Calu3 (cell line): ENCODE measurements around the gene ZNF791. TPM values are rescaled to one million over a fixed set of nuclear protein-coding genes. Genes with fewer than 3 reads are reported as not detected.
A peak's percentile ranks its signal among the peaks of the same experiment; 100 is the strongest.
"Not testable (repeated sequence)": the region's sequence is repeated elsewhere in the genome, so short reads cannot be mapped to it uniquely, and the experiment has no call there.

Experiments
- BruUV-seq: library from RNA; stranded (reverse); fragments of 400-500 nt; replicated peaks from 2 replicates; lab custom pipeline; 2021; lab: Mats Ljungman, UMichigan
- CTCF ChIA-PET: fragments of 300-600 bp; sonication (Branson Sonifier 250); formaldehyde crosslinking; loops from one replicate; lab custom pipeline; 2022; ENCODE audit warnings: antibody characterized with exemption; lab: Charles Lee
- DNase-seq: peaks from one replicate; pipeline ENCODE4 v3.0.0; 2022
- H3K27ac Mint-ChIP-seq: one replicate; pipeline ENCODE4 v1.8.0; 2022; ENCODE audit warnings: mixed read lengths; ENCODE audit not compliant: unreplicated experiment
- H3K27me3 Mint-ChIP-seq: one replicate; pipeline ENCODE4 v1.8.0; 2022; ENCODE audit warnings: mixed read lengths; ENCODE audit not compliant: unreplicated experiment
- H3K36me3 Mint-ChIP-seq: one replicate; pipeline ENCODE4 v1.8.0; 2022; ENCODE audit warnings: mild to moderate bottlenecking, moderate library complexity, mixed read lengths; ENCODE audit not compliant: insufficient read depth, unreplicated experiment
- H3K4me1 Mint-ChIP-seq: one replicate; pipeline ENCODE4 v1.8.0; 2022; ENCODE audit warnings: mild to moderate bottlenecking, low read depth, mixed read lengths; ENCODE audit not compliant: unreplicated experiment
- H3K4me3 Mint-ChIP-seq: one replicate; pipeline ENCODE4 v1.8.0; 2022; ENCODE audit warnings: mild to moderate bottlenecking, low read depth, moderate library complexity, mixed read lengths; ENCODE audit not compliant: unreplicated experiment
- H3K9me3 Mint-ChIP-seq: one replicate; pipeline ENCODE4 v1.8.0; 2022; ENCODE audit warnings: low read depth, mixed read lengths; ENCODE audit not compliant: unreplicated experiment
- CTCF ChIP-seq: fragments of 200-600 bp; IDR thresholded peaks from one replicate; pipeline ENCODE4 v1.8.0; 2022; ENCODE audit warnings: antibody characterized with exemption; ENCODE audit not compliant: unreplicated experiment
- intact Hi-C: fragments of 100-400 bp; cut with micrococcal nuclease; formaldehyde crosslinking; loops from one replicate; pipeline ENCODE4 v1.10.0; 2022; ENCODE audit not compliant: unreplicated experiment
- total RNA-seq: library from RNA; stranded (reverse); gene quantifications from 2 replicates; pipeline ENCODE4 v1.2.3, GENCODE V29; 2022

The ZNF791 gene
- total RNA-seq, 1 experiment from 2014 or later: 15.8 TPM

- Mint-ChIP-seq H3K27me3 (no peaks in the 10 kb centered on the region), H3K36me3 (peaks cover 52% of the 10 kb centered on the region), H3K4me1 (peaks cover 12% of the 10 kb centered on the region), H3K4me3 (no peak overlapping the region), H3K27ac (no peak overlapping the region), H3K9me3 (no peaks in the 10 kb centered on the region)
- no TSS peak for BruUV-seq
- CTCF ChIA-PET: interaction anchor here (0.6 kb wide), 1 partner anchor 59 kb away, joined by 3 read pairs; no protein-coding TSS in a partner anchor
- intact Hi-C loops: no loop called here
- TF ChIP-seq CTCF: no peak
- no peak for DNase-seq
These were observed 66.2 kb downstream of the ZNF791 start for GRCh38 chr19:12676928-12677327.

DNA sequence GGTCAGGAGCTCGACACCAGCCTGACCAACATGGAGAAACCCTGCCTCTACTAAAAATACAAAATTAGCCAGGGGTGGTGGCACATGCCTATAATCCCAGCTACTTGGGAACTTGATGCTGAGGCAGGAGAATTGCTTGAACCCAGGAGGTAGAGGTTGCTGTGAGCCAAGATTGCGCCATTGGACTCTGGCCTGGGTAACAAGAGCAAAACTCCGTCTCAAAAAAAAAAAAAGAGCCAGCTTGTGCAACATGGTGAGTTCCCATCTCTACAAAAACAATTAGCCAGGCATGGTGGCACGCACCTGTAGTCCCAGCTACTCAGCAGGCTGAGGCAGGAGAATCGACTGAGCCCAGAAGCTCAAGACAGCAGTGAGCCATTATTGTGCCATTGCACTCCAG is 67.3 kb downstream of the ZNF791 start:
- CTCF ChIA-PET: interaction anchor here (0.6 kb wide), 1 partner anchor 240 kb away, joined by 5 read pairs; no protein-coding TSS in a partner anchor
- H3K36me3 Mint-ChIP-seq: peaks cover 52% of the 10 kb centered on the region
- DNase-seq, H3K4me1 Mint-ChIP-seq, H3K4me3 Mint-ChIP-seq, H3K27me3 Mint-ChIP-seq, BruUV-seq, H3K27ac Mint-ChIP-seq, intact Hi-C loops, H3K9me3 Mint-ChIP-seq: not testable (repeated sequence)

GRCh38 chr19:12680034-12680433 is 69.3 kb downstream of the ZNF791 start:
- H3K4me3 Mint-ChIP-seq: no peak overlapping the region

DNA sequence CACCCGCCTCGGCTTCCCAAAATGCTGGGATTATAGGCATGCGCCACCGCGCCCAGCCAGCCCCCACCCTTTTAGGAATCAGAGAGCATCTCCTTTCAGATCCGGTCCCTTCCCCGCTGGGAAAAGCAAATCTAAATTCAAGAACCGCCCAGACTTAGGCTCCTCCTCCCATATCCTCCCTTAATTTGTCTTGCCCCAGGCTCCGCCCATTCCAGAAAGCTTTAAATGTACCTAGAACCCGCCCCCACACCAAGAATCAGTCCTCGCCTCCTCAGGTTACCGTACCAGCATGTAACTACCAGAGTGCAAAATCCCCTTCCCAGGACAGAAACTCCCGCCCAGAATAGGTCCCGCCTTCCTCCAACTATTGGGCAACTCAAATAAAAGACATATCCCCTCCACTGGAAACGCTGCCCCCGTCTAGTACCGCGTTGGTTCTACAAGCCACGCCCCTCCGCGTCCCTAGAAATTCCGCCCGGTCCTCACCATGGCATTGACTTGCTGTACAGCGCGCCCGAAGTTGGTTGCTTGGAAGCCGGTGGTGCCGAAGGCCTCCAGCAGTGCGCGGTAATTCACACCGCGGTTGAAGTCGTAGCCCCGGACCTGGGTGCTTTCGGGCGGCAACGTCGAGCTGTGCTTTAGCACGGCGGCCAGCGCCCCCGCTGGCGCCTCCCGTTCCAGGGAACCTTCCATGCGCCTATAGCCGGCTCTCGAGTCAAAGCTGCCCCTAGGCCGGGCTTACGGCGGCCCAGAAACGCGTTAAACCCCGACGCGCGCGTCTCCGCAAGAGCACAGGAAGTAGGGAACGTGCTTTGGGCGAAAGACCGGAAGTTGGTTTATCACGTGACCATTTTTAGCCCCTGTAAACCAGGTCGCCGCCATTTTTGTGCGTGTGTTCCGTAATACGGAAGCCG is 70.6 kb downstream of the ZNF791 start, which contains the start of gene DHPS:
Gene DHPS (minus strand): TSS at position 807 of the 914 bp plus-strand sequence. CDS start 114 bp downstream, at position 693.
- no peak for TF ChIP-seq CTCF
- BruUV-seq: TSS peak; percentile 80
- CTCF ChIA-PET: interaction anchor here (0.6 to 1.4 kb wide), 2 partner anchors 9 to 500 kb away, joined by 3 to 4 read pairs; no protein-coding TSS in a partner anchor
- H3K27ac Mint-ChIP-seq: peak within 1 kb of the TSS; percentile 63
- peaks cover 8% of the 10 kb centered on the region for H3K4me1 Mint-ChIP-seq
- no peaks in the 10 kb centered on the region for H3K9me3 Mint-ChIP-seq
- intact Hi-C loops: no loop called here
- peaks cover 45% of the 10 kb centered on the region for H3K36me3 Mint-ChIP-seq
- DNase-seq: peak; percentile 81
- H3K4me3 Mint-ChIP-seq: peak within 1 kb of the TSS; percentile 87
- H3K27me3 Mint-ChIP-seq: no peaks in the 10 kb centered on the region

More at GRCh38 chr19:12680034-12680433, 69.3 kb downstream of the ZNF791 start:
- no peaks in the 10 kb centered on the region for H3K9me3 Mint-ChIP-seq
- H3K27ac Mint-ChIP-seq: no peak overlapping the region
- BruUV-seq: no TSS peak
- no peaks in the 10 kb centered on the region for H3K27me3 Mint-ChIP-seq
- CTCF ChIA-PET: no interaction called here
- TF ChIP-seq CTCF: no peak
- H3K4me1 Mint-ChIP-seq: peaks cover 8% of the 10 kb centered on the region
- peaks cover 54% of the 10 kb centered on the region for H3K36me3 Mint-ChIP-seq
- intact Hi-C loops: no loop called here
- DNase-seq: no peak

Other genes starting within 250 kb of the ZNF791 start
- 1.3 and 1.4 TPM in 2 replicates for gene ZNF442, start 245.2 kb upstream of the ZNF791 start, total RNA-seq
- gene ZNF799, start 209.6 kb upstream of the ZNF791 start, total RNA-seq: 5.1 and 7.4 TPM in 2 replicates
- 7.5 and 8.6 TPM in 2 replicates for gene ZNF443, start 169.9 kb upstream of the ZNF791 start, total RNA-seq
- gene ZNF709, start 126.1 kb upstream of the ZNF791 start, total RNA-seq: 1.6 and 1.7 TPM in 2 replicates
- 6.6 and 8.7 TPM in 2 replicates for gene ZNF564, start 59.4 kb upstream of the ZNF791 start, total RNA-seq
- gene ZNF490, start 107 bp upstream of the ZNF791 start, total RNA-seq: 5.4 and 6.3 TPM in 2 replicates
- 76.9 and 84.4 TPM in 2 replicates for gene MAN2B1, start 55.8 kb downstream of the ZNF791 start, total RNA-seq
- 10.1 and 10.8 TPM in 2 replicates for gene WDR83, start 55.9 kb downstream of the ZNF791 start, total RNA-seq
- gene DHPS, start 71.0 kb downstream of the ZNF791 start, total RNA-seq: 57.6 and 69.1 TPM in 2 replicates
- gene GNG14, start 77.1 kb downstream of the ZNF791 start, total RNA-seq: not detected in 2 replicates
- 6.7 and 7.1 TPM in 2 replicates for gene FBXW9, start 85.7 kb downstream of the ZNF791 start, total RNA-seq
- 67.0 and 87.6 TPM in 2 replicates for gene TNPO2, start 113.0 kb downstream of the ZNF791 start, total RNA-seq
- 124 and 128 TPM in 2 replicates for gene TRIR, start 123.8 kb downstream of the ZNF791 start, total RNA-seq
- 52.2 and 53.8 TPM in 2 replicates for gene GET3, start 126.6 kb downstream of the ZNF791 start, total RNA-seq
- gene BEST2, start 140.9 kb downstream of the ZNF791 start, total RNA-seq: not detected in 2 replicates
- gene HOOK2, start 164.6 kb downstream of the ZNF791 start, total RNA-seq: 69.0 and 70.7 TPM in 2 replicates
- gene JUNB, start 180.6 kb downstream of the ZNF791 start, total RNA-seq: 113 and 116 TPM in 2 replicates
- gene PRDX2, start 190.9 kb downstream of the ZNF791 start, total RNA-seq: 121 and 135 TPM in 2 replicates
- gene THSD8, start 191.1 kb downstream of the ZNF791 start, total RNA-seq: 14.0 and 16.1 TPM in 2 replicates
- 30.6 and 41.6 TPM in 2 replicates for gene RNASEH2A, start 195.7 kb downstream of the ZNF791 start, total RNA-seq
- not detected in 2 replicates for gene RTBDN, start 223.7 kb downstream of the ZNF791 start, total RNA-seq
- gene MAST1, start 227.6 kb downstream of the ZNF791 start, total RNA-seq: 1.3 and 2.6 TPM in 2 replicates